Stimulated activated CD4-positive, alpha-beta T cell treated with anti-CD3 and anti-CD28 coated beads, TNF-alpha, amount 100 ng/mL, for 1 hour (primary cell): ENCODE data around the gene KMT2D.
"Not testable (repeated sequence)": the region's sequence is repeated elsewhere in the genome, so short reads cannot be mapped to it uniquely, and the experiment has no call there.

Experiments used
- DNase-seq, 3 donors: peaks; one replicate each; pipeline ENCODE4 v3.0.0-alpha.2; 2020; ENCODE audit warnings: low read depth in 3 of 3, low spot score in 1 of 3

KMT2D gene

DNA sequence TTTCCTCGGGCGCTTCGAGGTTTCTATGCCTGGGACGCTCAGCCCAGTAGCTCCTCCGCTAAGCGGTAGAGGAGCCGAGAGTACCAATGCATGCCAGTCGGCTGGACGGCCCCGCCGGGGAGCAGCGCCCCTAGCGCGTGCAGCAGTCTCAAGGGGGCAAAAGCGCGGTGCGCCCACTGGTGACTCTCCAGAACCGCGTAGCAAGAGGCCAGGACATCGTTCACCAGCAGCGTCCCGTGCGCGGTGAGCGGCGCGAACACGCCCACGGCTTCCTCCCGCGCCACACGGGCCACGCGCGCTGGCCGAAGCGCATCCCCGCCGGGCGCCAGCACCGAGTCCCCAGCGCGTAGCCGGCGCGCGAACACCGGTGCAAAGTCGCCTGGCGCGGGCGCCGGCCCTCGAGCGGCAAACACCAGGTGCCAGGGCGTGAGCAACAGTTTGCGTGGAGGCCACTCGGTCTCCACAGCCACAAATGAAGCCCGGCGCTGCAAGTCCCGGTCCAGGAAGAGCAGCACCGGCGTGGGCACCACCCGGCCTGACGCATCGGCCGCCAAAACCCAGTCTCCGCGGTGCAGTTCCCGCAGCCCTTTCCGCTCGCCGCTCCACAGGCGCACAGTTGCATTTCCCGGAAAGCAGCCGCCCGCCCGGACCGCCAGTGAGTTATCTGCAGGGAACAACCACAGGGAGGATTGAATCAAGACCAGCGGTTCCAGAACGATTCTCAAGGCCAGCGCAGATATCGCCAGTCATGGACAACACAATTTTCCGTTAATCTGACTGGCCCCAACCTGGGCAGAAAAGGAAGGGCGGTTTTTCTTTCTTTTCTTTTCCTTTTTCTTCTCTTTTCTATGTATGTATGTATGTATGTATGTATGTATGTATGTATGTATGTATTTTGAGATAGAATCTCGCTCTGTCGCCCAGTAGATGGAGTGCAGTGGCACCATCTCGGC lies 29.5 kb upstream of the KMT2D start:
- no peak for DNase-seq

DNA sequence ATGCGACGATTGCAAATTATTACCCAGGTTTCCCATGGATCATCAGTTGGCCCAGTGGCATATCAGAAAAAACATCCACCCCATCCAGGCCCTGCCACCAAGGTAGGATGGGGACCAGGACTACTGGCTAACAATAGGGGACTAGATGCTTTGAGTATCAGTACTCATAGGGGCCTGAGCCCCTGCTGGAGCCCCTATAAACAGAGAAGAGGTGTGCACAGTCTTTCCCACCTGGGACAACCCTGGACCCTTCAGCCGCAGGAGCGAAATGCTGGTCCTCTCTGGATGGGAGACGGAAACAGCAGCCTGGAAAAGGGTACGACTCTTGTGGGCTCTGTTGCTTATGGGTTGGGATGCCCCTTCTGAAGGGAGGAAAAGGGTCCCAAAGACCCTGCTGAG lies 28.3 kb upstream of the KMT2D start:
- DNase-seq = no peak

DNA sequence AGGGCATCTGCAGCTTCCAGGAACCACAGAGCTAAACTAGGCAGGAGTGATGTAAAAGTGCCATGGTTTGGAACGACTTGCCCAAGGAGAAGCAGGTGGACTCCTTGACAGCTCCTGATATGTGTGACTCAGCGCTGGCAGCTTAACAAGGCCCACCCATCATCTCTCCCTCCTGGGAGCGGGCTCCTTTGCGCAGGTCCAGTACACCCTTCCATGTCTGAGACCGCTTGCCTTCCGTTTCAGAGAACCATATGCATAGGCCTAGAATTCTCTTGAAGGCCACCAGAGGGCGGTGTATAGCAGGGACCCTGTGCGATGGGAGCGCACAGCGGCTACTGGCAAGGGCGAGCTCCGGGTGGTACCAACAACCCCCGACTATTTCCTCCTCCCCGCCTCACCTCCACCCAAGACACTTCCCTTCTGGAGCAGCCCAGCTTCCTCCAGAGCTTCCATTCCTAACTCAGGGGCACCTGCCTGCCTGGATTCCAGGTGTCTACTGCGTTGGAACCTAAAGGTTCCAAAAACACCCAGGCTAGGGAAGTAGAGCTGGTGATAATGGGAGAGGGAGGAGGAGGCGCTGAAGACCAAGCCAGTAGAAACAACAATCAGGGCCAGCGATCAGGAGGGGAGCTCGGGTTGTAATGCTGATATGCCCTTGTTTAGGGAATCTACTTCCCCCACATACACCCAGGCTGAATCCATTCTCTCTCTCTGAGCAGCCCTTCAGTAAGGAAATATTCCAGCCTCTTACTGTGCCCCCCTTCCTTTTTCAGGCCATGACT lies 27.7 kb upstream of the KMT2D start:
- peak; percentile 28 to 49 (median 45) for DNase-seq

DNA sequence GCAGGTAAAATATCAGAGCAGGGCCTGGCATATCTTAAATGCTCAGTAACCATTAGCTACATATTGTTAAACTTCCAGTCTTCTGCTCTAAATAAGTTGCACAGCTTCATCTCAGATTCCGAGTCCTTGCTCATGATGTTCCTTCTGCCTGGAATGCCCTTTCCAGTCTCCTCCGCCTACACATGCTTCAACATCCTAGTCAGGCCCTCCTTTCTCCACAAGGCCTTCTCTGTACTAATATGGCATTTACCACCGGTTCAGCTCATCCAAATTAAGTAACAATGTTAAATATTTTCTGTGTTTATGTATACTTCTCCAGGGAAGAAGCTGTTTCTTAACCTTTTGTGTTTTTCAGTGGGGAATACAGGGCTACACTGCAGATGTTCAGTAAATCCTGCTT lies 25.5 kb upstream of the KMT2D start:
- DNase-seq = no peak

DNA sequence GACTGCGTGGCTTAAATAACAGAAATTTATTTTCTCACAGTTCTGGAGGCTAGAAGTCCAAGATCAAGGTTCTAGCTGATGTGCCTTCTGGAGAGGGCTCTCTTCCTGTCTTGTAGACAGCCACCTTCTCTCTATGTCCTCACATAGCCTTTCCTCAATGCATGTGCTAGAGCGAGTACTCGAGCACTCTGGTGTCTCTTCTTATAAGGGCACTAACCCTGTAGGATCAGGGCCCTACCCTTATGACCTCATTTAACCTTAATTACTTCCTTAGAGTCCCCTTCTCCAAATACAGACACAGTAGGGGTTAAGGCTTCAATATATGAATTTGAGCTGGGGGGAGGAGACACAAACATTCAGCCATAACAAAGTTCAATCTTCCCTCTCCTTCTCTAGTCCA lies 23.8 kb upstream of the KMT2D start:
- DNase-seq = no peak

DNA sequence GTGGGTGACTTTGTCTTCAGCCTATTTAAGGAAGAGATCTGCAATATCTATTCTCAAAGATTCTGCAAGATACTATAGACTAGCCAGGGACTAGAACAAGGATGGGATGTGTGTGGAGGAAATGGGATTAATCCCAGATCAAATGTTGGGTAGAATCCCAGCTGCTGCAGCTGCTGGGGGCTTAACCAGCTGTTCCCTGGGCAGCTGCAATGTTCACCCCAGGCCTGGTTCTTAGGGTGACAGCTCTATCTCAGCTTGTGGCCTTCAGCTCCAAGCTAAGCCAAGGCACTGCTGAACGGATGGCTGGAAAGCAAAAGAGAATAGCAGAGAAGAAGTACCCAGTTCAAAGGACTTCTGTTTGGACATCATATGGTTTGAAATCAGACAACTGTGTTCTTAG lies 19.2 kb upstream of the KMT2D start:
- DNase-seq = no peak

DNA sequence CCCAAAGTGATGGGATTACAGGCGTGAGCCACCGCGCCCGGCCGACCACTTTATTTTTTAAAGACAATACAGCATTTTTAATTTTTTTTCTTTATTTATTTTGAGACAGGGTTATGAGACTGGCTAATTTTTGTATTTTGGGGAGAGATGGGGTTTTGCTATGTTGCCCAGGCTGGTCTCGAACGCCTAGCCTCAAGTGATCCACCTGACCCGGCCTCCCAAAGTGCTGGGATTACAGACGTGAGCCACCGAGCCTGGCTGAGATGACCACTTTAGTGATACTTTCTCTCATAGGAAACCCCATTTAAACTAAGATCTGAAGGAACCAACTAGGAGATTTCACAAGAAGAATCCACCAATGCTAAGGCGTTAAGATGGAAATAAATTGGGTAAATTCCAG lies 10.4 kb upstream of the KMT2D start:
- DNase-seq = no peak

DNA sequence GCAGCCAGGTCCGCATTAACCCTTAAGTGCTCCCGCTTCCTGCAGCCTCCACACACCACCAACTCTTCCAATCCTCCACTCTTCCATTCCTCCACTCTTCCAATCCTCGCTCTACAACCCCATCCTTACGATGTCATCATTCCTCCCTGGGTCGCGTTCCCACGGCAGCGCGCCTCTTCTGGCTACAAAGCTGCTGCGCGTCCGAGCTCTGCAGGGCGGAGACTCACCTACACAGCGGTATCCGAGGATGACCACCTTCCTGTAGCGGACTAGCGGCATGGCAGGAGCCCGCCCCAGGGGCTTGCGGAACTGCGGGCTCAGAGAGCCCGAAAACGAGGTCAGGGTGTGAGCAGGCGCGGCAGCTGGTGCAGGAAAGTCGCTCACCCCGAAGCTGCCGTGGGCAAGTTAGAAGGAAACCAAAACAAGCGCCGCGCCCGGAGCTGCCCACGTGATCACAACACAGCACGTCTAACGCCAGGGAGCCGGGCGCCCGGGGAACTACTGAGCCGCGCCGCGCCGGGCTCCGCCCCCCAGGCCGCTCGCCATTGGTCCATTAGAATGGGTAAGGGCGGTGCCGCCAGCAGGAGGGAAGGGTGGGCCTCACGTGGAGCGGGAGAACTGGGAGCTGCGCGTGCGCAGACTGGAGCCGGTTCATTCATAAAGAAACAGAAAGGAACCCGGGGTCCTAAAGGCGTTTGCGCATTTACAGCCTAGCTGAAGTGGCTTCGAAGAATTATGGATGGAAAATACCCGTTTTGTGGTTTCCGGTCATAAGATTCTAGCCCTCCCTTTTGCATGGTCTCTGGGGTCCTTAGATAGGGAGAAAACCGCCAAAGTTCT lies 9.1 kb upstream of the KMT2D start, which contains the start of gene RHEBL1:
TSS of gene RHEBL1 (minus strand) at position 473 of the 840 bp plus-strand sequence. CDS start at position 279, 194 bp downstream.
- DNase-seq = peak; percentile 93 to 97 (median 96)

DNA sequence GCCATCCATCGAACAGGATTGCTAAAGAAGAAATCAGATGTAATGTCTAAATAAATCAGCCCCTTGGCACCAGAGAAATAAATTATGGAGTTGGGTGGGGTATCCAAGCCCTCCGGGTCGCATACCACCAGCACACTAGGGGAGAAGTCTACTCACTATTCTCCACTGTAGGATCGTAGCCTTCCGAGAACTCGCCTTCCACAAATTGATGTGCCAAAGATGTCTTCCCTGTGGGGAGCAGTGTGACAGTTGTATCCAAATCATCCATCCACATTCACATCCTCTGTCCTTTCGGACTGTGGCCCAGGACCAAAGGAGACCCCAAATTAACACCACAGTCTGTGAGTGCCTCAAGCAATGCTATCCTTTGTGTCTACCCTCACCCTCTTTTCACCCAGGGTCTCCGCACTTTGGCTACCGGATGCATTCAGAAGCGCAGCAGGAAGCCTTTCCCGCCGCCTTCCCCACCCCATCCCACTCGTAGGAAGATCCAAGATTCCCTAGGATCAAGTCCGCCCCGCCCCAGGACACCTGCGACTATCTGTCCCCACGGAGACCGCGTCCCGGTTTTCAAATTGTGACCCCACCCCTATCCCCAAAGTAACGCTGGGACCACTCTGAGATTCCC lies 8.4 kb upstream of the KMT2D start:
- no peak for DNase-seq

DNA sequence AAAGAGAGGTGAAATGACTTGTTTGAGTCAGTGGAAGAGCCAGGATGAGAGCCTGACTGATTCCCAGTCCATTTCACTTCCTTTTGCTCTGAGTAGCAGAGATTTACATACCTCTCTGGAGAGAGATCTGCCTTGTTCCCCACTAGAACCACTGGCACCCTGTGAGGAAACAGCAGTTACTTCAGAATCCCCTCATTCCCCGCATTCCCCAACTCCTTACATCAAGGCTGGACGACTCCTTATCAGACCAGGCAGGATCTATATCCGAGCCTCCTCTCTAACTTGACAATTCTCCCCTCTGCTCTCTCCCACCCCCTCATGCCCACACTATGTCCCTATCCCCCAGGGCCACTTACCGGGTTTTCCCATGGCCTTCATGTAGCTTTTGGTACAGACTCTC lies 5.5 kb upstream of the KMT2D start:
- no peak for DNase-seq

DNA sequence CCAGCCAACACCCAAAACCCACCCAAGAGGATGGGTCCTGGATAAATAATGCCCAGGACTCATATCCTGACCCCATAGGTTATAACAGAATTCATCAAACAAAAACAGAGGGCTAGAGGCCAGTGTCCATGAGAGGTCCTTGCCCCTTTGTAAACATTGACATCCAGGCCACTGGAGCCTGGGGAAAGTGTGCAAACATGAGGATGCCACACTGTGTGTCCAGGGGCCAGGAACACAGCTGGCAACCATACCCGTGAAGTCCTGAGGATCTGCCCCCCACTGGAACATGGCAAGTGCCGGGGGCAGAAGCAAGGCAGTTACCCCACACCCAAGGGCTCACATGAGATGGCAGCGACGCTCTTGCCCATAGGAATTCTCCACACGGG lies 4.2 kb upstream of the KMT2D start:
- no peak for DNase-seq

DNA sequence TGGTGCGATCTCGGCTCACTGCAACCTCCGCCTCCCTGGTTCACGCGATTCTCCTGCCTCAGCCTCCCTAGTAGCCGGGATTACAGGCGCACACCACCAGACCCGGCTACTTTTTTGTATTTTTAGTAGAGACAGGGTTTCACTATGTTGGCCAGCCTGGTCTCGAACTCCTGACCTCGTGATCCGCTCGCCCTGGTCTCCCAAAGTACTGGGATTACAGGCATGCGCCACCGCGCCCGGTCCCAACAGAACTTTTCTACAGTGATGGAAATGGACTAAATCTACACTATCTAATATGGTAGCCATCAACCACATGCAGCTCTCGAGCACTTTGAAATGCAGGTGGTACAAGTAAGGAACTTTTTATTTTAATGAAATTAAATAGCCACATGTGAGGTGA lies 1.3 kb upstream of the KMT2D start:
- not testable (repeated sequence) for DNase-seq

DNA sequence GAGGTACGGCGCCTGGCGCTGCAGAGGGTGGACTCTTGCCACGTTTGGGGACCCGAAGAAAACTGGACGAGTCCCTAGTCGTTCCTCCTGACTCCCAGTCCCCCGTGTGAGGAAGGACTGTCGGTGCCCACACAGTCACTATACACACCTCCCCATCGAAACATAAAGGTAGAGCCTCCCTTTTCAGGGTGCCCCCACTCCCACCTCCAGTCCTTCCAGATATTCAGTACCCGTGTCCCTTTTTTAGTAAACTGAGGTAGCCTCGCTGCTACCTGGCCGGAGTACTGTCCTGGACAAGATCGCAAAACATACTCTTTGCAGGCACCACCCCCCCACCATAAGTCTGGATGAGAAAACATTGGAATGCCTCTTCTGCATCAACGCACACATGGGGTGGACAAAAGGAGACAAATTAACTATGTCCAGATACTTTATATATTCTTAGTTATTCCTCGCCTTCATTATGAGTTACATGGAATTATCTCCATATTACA lies 610 bp upstream of the KMT2D start:
- no peak for DNase-seq

DNA sequence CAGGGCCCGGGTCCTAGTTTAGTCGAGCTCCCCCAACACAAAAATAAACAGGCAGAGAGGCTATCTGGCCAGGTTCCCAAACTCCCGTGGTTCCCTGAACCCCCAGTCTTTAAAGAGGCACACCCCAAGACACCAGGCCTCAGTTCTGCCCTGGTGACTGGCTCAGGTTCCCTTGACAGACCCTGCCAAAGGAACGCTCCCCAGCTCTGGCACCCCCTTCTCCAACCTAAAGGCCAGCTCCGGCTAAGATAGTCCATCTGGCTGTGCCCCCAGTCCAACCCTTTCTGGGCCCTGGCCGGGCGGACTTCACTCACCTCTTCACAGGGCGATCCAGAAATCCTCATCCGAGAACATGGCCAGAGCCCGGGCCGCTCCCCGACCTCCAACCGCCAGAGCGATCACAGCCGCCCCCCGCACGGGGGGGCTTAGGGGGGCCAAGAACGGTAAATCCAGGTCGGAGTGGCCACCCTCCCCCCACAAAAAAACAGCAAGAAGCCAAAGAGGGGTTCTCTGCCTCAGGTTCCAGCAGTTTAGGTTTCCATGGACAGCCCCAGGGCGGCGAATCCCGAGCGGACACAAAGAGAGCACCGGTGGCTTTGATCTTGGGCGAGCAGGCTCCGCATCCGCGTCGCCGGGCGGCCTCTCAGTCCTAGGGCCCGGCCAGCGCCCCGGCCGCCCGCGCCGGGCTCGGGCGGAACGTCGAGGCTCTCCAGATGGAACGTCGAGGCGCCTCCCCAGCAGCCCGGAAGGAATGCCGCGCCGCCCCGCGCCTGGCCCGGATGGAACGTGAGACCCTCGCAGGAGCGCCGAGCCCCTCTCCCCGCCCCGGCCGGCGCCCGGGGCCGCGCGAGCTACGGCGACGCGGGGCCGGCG lies 1.1 kb downstream of the KMT2D start:
- no peak for DNase-seq

DNA sequence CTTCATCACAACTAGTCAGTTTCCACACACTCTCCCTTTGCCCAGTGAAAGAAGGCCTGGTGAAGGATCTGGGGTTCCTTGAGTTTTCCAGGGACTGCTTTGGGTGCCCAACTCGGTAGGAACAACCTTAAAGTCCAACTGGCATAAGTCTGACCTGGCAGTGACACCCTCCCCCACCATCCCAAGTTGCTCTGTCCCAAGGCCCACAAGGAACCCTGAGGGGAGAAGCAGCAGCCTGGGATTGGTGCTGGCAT lies 1.6 kb downstream of the KMT2D start:
- DNase-seq = no peak

DNA sequence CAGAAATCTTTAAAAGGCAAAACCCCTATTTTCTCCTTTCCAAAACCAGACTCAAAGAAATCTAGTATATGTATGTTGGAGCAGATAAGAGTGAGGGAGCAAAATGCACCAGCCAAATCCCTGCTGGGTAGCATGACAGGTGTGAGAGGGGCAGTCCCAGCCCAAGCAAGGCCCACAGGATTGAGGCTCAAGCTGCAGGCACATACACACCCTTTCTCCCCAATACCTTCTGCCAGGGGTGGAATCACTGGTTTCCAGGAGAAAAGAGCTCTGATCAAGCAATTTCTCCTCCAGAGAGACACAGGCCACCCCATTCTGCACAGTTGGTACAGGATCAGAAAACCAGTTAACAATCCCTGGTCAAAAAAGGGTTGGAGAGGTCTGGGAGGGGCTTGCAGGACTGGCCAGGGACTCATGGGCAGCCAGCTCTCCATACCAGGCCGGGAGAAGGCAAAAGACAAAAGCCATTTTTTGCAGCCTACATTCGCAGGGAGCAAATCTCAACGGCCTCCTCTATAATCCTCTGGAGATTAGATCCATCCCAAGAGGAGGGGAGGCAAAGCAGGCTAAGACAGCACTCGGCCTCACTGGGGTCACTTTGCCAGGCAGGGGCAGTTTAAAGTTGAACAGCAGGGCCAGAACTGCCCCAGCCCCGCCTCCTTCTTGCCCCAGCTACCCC lies 2.1 kb downstream of the KMT2D start:
- no peak for DNase-seq

DNA sequence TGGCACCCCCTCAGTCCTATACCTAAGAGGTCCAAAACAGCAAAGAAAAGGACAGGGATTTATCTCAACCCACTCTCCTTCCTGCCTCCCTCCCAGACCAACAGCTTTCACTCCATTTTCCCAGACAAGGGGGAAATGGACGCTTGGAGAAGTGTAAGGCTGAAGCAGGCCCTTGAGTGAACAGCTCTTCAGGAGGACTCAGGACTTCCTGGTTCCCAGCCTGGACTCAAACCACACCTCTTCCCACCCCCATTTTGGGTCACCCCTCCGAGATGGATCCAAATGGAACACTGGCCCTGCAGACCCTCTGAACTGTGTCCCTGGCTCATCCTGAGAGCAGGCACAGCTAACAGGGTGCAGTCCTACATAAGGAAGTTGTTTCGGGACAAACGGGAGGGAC lies 2.7 kb downstream of the KMT2D start:
- no peak for DNase-seq

DNA sequence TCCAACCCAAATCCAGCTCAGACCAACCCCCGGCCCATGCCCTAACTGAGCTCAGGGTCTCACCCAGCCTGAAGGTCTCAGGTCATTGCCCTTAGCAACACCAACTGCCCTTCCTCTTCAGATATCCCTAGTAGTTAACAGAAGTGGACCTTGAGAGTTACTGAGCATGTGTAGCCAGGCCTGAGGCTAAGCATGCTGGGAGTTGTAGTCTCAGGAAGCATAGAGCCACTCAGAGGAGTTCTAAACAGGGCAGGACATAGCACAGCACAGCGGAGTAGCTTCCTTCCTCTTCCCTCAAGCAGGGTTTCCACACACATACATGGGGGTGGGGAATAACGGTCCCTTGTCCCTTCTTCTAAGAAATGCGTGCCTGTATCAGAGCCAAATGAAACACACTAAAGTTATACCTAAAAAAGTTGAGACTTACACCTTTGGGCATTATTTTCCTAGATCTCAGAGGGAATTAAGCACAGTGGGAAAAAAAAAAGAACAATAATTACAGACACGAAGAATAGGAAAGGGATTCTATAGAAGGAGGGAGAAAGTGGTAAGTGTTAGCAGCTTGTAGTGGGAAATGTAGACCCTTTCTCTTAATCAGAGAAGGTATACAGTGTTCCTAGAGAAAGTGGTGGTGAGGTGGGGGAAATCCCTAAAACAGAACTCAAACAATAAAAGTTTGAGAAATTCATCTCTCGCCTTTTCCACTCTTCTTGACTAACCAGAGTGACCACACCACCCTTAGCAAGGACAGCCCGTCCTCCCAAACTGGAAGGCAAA lies 4.4 kb downstream of the KMT2D start:
- DNase-seq = no peak

DNA sequence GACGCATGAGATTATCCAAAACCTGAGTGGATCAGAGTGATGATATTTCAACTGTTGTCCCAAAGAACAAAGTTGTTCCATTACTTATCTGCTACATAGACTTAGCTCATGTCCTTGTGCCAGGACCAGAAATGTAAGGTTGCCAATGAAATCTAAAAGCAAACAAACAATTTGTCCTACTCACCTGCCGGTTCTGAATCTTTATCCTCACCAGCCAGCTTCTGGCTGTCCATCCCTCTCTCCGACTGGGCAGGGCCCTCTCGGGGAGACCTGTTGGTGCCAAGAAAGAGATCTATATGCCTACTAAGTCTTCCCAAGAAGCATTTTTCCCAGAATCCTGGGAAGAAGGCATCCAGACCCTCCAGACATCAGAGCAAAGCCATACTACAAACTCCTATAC lies 5.5 kb downstream of the KMT2D start:
- DNase-seq = no peak
